OCI-M2 (cell line): Measurements from ENCODE around the gene CUBN.

Experiments used
- DNase-seq: peaks from one replicate; lab custom pipeline; 2025; ENCODE audit not compliant: unreplicated experiment; lab: John Stamatoyannopoulos, UW

Gene CUBN

GRCh38 chr10:16929069-16929468, 200.5 kb downstream of the CUBN start:
- no peak for DNase-seq

- DNase-seq, result no peak
Observed at GRCh38 chr10:16927546-16927945, 202.1 kb downstream of the CUBN start.

GRCh38 chr10:16923726-16924125, 205.9 kb downstream of the CUBN start:
- no peak for DNase-seq

- DNase-seq, result no peak
Observed at GRCh38 chr10:16923309-16923708, 206.3 kb downstream of the CUBN start.

GRCh38 chr10:16919121-16919982, 210.3 kb downstream of the CUBN start:
- DNase-seq, result no peak

GRCh38 chr10:16916496-16916895, 213.1 kb downstream of the CUBN start:
- DNase-seq, result no peak

GRCh38 chr10:16915300-16915699, 214.3 kb downstream of the CUBN start:
- DNase-seq, result no peak

GRCh38 chr10:16913266-16913665, 216.3 kb downstream of the CUBN start:
- no peak for DNase-seq

- no peak for DNase-seq
Observed at GRCh38 chr10:16910793-16911164, 218.8 kb downstream of the CUBN start.

GRCh38 chr10:16909961-16910792, 219.4 kb downstream of the CUBN start:
- DNase-seq, result no peak

GRCh38 chr10:16909271-16909767, 220.3 kb downstream of the CUBN start:
- no peak for DNase-seq

GRCh38 chr10:16907687-16908086, 221.9 kb downstream of the CUBN start:
- DNase-seq, result no peak

GRCh38 chr10:16905320-16905719, 224.3 kb downstream of the CUBN start:
- DNase-seq, result no peak

GRCh38 chr10:16904639-16905061, 225.0 kb downstream of the CUBN start:
- DNase-seq, result peak; percentile 33

- no peak for DNase-seq
Observed at GRCh38 chr10:16904049-16904448, 225.6 kb downstream of the CUBN start.

- DNase-seq, result no peak
Observed at GRCh38 chr10:16902606-16903005, 227.0 kb downstream of the CUBN start.

GRCh38 chr10:16901106-16901505, 228.5 kb downstream of the CUBN start:
- DNase-seq, result no peak

- no peak for DNase-seq
Observed at GRCh38 chr10:16896993-16897392, 232.6 kb downstream of the CUBN start.

- DNase-seq, result no peak
Observed at GRCh38 chr10:16894821-16895220, 234.8 kb downstream of the CUBN start.

- DNase-seq, result no peak
Observed at GRCh38 chr10:16893664-16894063, 235.9 kb downstream of the CUBN start.

GRCh38 chr10:16891375-16892313, 238.0 kb downstream of the CUBN start:
- DNase-seq, result no peak
